ENCODE data around the gene HECW1. TPM values are rescaled to one million over a fixed set of nuclear protein-coding genes. Genes with fewer than 3 reads are reported as not detected.

HECW1 gene
- total RNA-seq, 6 donors from 2014 or later: 0.10 to 1.0 (median 0.76) TPM; not detected in 1

- H3K4me1 ChIP-seq: peaks cover 0 to 8% (median 3%) of the 10 kb centered on the region in 4 donors
- H3K4me3 ChIP-seq: no peak overlapping the region
- DNase-seq (no peak), ATAC-seq (ENCODE audit: low FRiP score in 2 of 2) (no peak)
- no peaks in the 10 kb centered on the region for H3K27me3 ChIP-seq
- H3K27ac ChIP-seq: no peak overlapping the region
- no peaks in the 10 kb centered on the region for H3K9me3 ChIP-seq
- TF ChIP-seq POLR2AphosphoS5 (IDR thresholded peaks at IDR 0.05) (no peak), CTCF (IDR thresholded peaks at IDR 0.05) (no peak), EP300 (IDR thresholded peaks at IDR 0.05) (no peak), POLR2A (IDR thresholded peaks at IDR 0.05) (no peak)
- 70 to 73% methylated on average over 3 of the region's 3 CpGs for WGBS, 2 donors
- no peaks in the 10 kb centered on the region for H3K36me3 ChIP-seq
Observed at GRCh38 chr7:43486634-43487033, 374.2 kb downstream of the HECW1 start.

- H3K4me1 ChIP-seq: peaks cover 0 to 8% (median 3%) of the 10 kb centered on the region in 4 donors
- no peaks in the 10 kb centered on the region for H3K27me3 ChIP-seq
- ATAC-seq (ENCODE audit: low FRiP score in 2 of 2) (no peak), DNase-seq (no peak)
- H3K9me3 ChIP-seq: no peaks in the 10 kb centered on the region
- H3K27ac ChIP-seq: no peak overlapping the region
- no peaks in the 10 kb centered on the region for H3K36me3 ChIP-seq
- no peak overlapping the region for H3K4me3 ChIP-seq
- no peak for TF ChIP-seq EP300 (IDR thresholded peaks at IDR 0.05)
- no peak for TF ChIP-seq POLR2AphosphoS5 (IDR thresholded peaks at IDR 0.05)
- no peak for TF ChIP-seq CTCF (IDR thresholded peaks at IDR 0.05)
- TF ChIP-seq POLR2A (IDR thresholded peaks at IDR 0.05): no peak
Observed at GRCh38 chr7:43487731-43488073, 375.3 kb downstream of the HECW1 start.

- Histone ChIP-seq H3K36me3 (no peaks in the 10 kb centered on the region), H3K9me3 (no peaks in the 10 kb centered on the region), H3K4me1 (peaks cover 0 to 8% (median 3%) of the 10 kb centered on the region in 4 donors), H3K27me3 (no peaks in the 10 kb centered on the region), H3K27ac (no peak overlapping the region), H3K4me3 (no peak overlapping the region)
- no peak for DNase-seq
- ATAC-seq (ENCODE audit: low FRiP score in 2 of 2): no peak
- no peak for TF ChIP-seq POLR2A (IDR thresholded peaks at IDR 0.05)
- no peak for TF ChIP-seq EP300 (IDR thresholded peaks at IDR 0.05)
- WGBS, 2 donors: 41 to 47% methylated on average over 1 of the region's 1 CpG
Observed at GRCh38 chr7:43489257-43489656, 376.8 kb downstream of the HECW1 start.

GRCh38 chr7:43490016-43490415, 377.6 kb downstream of the HECW1 start:
- Histone ChIP-seq H3K36me3 (no peaks in the 10 kb centered on the region), H3K27ac (no peak overlapping the region), H3K4me1 (peaks cover 0 to 8% (median 3%) of the 10 kb centered on the region in 4 donors), H3K9me3 (no peaks in the 10 kb centered on the region), H3K4me3 (no peak overlapping the region), H3K27me3 (no peaks in the 10 kb centered on the region)
- 79 to 84% methylated on average over 3 of the region's 3 CpGs for WGBS, 2 donors
- ATAC-seq (ENCODE audit: low FRiP score in 2 of 2) (peak in 1 of 2 donors; percentile 50), DNase-seq (no peak)
- TF ChIP-seq EP300 (IDR thresholded peaks at IDR 0.05) (no peak), POLR2AphosphoS5 (IDR thresholded peaks at IDR 0.05) (no peak), POLR2A (IDR thresholded peaks at IDR 0.05) (no peak), CTCF (IDR thresholded peaks at IDR 0.05) (no peak)

DNA sequence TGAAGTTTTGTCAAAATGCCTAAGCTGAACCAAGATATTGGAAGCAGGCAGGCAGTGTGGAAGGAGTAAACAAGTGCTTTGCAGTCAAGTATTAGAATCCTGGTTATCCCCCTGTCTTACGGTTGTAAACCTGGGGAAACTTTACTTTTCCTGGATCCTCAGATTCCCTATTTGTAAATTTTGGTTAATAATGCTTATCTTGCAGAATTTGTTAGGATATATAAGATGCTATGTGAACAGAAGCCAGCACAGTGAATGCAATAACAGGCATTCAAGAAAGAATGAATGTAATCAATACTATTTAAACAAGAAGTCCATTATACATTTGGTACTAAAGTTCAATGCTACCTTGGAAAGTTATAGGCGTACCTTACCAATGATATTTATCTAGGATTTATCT, 378.7 kb downstream of the HECW1 start:
- peaks cover 0 to 8% (median 3%) of the 10 kb centered on the region in 4 donors for H3K4me1 ChIP-seq
- H3K9me3 ChIP-seq: no peaks in the 10 kb centered on the region
- WGBS, 2 donors: 92 to 93% methylated on average over 2 of the region's 2 CpGs
- H3K4me3 ChIP-seq: no peak overlapping the region
- H3K27me3 ChIP-seq: no peaks in the 10 kb centered on the region
- H3K27ac ChIP-seq: no peak overlapping the region
- no peak for ATAC-seq (ENCODE audit: low FRiP score in 2 of 2)
- no peak for DNase-seq
- TF ChIP-seq POLR2A (IDR thresholded peaks at IDR 0.05): no peak
- H3K36me3 ChIP-seq: no peaks in the 10 kb centered on the region

DNA sequence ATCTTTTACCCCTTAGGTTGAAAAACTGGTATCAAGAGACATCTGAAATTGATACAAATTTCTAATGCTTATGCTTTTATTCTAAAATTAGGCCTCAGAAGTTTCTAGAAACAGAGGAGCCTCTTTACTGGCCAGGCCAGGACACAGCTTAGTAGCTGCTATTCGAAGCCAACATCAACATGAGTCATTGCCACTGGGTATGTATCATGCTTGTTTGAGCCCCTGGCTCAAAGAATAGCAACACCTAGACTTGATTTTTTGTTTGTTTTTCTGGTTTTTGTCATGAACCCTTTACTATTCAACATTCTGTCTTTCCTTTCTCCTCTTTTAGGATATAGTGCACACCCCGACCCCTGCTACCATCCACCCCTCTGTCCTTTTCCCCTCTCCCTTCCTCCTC, 379.5 kb downstream of the HECW1 start:
- Histone ChIP-seq H3K36me3 (no peaks in the 10 kb centered on the region), H3K27me3 (no peaks in the 10 kb centered on the region), H3K4me1 (peaks cover 0 to 8% (median 3%) of the 10 kb centered on the region in 4 donors), H3K27ac (no peak overlapping the region), H3K9me3 (no peaks in the 10 kb centered on the region), H3K4me3 (no peak overlapping the region)
- no peak for TF ChIP-seq CTCF (IDR thresholded peaks at IDR 0.05)
- no peak for TF ChIP-seq POLR2AphosphoS5 (IDR thresholded peaks at IDR 0.05)
- TF ChIP-seq POLR2A (IDR thresholded peaks at IDR 0.05): no peak
- TF ChIP-seq EP300 (IDR thresholded peaks at IDR 0.05): no peak
- ATAC-seq (ENCODE audit: low FRiP score in 2 of 2): peak in 1 of 2 donors; percentile 79
- WGBS, 2 donors: 73% methylated on average over 2 of the region's 2 CpGs
- DNase-seq: no peak

Data from upper lobe of left lung (tissue), 6 donors.